ENCODE results near the gene CFAP46.

The CFAP46 gene

GRCh38 chr10:132865851-132866600 is 76.3 kb downstream of the CFAP46 start:
- no peak for DNase-seq (ENCODE audit: low read depth in 2 of 3, low spot score in 1 of 3)

- no peak for DNase-seq (ENCODE audit: low read depth in 2 of 3, low spot score in 1 of 3)
These were observed 77.2 kb downstream of the CFAP46 start for GRCh38 chr10:132865171-132865631.

DNA sequence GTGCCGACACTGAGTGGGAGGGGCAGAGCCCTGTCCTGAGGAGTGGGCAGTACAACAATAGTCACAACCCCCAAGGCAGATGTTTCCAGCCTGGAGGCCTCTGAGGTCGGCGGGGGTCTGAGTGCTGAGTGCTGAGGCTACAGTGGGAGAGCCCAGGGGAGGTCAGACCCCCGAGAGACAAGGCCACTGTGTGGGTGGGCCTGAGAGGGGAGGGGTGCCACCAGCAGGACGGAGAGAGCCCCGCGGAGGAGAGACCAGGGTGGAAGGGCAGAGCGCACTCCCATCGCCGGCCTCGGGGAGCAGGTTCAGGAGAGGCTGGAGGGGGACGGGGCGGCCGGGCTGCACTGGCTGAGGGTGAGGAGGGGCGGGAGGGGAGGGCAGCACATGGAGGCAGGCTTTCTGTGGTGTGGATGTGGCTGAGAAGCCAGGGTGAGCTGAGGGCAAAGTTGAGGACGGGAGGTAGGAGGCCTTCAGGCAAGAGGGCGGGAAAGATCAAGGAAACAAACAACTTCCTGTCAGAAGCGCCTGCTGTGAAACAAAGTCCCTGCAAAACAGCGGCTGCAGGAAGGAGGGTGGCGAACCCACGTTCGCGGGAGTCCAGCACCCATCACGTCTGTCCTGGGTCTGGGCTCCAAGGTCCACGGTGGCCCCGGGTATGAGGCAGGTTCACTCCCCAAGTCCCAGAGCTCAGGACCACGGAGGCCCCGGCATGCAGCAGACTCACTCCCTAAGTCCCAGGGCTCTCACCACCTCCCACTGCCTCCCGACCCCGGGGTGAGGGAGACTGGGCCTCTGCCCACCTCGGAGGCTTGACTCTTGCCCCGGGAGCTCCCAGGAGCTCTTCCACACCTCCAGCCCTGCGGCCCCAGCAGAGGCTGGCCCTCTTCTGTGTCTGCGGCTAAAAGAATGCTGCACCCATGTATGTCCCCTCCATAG is 79.6 kb downstream of the CFAP46 start:
- DNase-seq (ENCODE audit: low read depth in 2 of 3, low spot score in 1 of 3): no peak

DNA sequence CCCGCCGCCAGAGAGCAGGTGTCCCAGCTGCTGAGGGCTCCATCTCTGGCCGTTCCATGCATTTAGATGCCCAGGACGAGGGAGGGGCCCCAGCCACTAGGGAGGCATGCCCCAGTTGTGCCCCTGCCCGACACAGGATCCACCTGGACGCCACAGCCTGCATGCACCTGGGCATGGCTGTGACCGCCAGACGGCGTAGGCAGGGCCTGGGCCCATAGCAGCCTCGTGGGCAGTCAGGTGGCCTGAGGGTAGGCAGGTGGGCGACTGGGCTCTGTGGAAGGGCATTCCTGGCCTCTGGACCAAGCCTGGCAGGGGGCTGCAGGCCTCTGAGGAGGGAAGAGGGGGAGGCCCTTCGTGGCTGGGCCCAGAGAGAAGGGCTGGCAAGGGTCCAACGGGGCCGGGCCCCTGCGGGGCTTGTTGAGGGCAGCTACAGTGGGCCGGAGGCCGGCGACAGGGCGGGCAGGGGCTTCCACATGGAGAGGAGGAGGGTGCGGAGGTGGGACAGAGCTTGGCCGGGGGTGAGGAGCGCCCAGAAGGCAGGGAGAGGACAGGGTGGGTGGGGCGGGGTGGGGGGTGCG is 80.4 kb downstream of the CFAP46 start:
- no peak for DNase-seq (ENCODE audit: low read depth in 2 of 3, low spot score in 1 of 3)

- DNase-seq (ENCODE audit: low read depth in 2 of 3, low spot score in 1 of 3): no peak
These were observed 81.2 kb downstream of the CFAP46 start for GRCh38 chr10:132861116-132861691.

DNA sequence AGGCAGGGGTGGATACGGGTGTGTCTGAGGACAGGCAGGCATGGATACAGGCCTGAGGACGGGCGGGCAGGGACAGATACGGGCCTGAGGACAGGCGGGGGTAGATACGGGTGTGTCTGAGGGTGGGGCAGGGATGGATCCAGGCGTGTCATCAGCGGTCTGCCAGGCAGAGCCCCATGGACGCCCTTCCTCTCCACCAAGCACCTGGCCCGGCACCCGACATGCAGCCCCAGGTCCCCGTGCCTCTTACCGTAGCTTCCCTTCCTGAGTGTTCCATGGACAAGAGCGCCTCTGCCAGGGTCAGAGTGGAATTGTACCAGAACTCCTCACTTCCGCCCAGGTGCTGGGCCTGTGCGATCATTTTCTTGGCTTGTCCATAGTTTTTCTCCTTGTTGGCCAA is 81.8 kb downstream of the CFAP46 start:
- DNase-seq (ENCODE audit: low read depth in 2 of 3, low spot score in 1 of 3): no peak

DNA sequence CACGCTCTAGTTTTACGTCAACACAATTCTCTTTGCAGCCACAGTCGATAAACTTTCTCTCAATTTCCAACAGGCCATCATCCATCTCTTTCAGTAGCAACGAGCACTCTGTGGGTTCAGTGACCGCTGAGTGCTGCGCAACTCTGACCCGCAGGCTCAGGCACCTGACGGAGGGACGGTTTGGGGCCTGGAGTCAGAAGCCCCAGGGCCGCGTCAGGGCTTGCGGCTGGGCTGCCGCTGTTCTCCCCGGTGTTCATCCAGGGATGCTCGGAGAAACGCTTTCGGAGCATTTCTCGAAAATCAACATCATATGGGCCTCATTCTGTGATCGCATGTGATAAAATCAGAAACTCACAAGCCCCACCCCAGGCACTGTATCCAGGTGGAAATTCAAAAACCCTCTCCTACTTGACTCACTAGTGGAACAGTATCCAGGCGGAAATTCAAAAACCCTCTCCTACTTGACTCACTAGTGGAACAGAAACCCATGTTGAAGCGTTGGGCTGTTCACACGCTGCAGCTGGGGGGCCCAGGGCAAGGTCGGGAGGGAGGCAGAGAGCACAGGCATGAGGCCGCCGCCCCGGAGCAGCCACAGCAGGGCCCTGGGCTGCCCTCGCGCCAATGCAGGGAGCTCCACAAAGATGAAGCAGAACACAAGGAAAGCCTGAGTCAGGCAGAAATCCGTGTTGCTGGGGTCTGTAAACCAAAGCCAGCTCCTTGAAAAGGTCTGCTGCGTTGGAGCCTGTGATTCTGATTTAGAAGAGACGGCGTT is 83.1 kb downstream of the CFAP46 start:
- DNase-seq (ENCODE audit: low read depth in 2 of 3, low spot score in 1 of 3): no peak

- no peak for DNase-seq (ENCODE audit: low read depth in 2 of 3, low spot score in 1 of 3)
These were observed 84.0 kb downstream of the CFAP46 start for GRCh38 chr10:132858121-132859081.

DNA sequence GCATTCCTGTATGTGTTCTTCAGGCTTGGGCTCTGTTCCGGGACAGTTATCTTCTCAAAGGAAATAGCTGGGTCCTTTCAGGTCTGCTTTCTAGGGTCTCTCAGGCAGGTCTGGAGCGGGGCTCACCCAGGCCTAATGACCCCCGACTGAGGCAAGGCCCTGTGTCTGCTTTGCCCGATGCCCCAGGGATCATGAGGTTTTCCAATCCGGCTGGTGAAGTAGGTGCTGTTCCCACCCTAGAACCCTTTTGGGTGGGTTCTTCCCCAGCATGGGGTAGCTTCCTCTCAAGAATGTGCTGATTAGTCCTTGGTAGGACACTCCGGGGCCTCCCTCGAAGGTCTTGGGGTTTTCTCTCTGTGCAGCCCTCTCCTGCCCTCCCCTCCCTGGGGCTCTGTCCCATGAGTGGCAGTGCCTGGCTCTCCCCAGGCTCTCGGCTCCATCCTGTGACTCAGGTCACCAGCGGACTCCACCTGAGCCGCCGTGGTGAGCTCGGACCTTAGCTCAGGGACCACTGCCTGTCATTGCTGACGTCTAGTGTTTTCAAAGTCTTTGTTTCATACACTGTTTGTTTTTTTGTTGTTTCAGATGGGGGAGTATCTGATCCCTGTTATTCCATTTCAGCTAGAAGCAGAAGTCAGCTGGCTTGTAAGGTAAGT is 85.4 kb downstream of the CFAP46 start:
- no peak for DNase-seq (ENCODE audit: low read depth in 2 of 3, low spot score in 1 of 3)

- DNase-seq (ENCODE audit: low read depth in 2 of 3, low spot score in 1 of 3): no peak
These were observed 86.5 kb downstream of the CFAP46 start for GRCh38 chr10:132855889-132856288.

- no peak for DNase-seq (ENCODE audit: low read depth in 2 of 3, low spot score in 1 of 3)
These were observed 90.9 kb downstream of the CFAP46 start for GRCh38 chr10:132851451-132851850.

- DNase-seq (ENCODE audit: low read depth in 2 of 3, low spot score in 1 of 3): no peak
These were observed 91.5 kb downstream of the CFAP46 start for GRCh38 chr10:132850896-132851295.

GRCh38 chr10:132850246-132850645 is 92.1 kb downstream of the CFAP46 start:
- no peak for DNase-seq (ENCODE audit: low read depth in 2 of 3, low spot score in 1 of 3)

- no peak for DNase-seq (ENCODE audit: low read depth in 2 of 3, low spot score in 1 of 3)
These were observed 92.8 kb downstream of the CFAP46 start for GRCh38 chr10:132849546-132850031.

- no peak for DNase-seq (ENCODE audit: low read depth in 2 of 3, low spot score in 1 of 3)
These were observed 93.3 kb downstream of the CFAP46 start for GRCh38 chr10:132848951-132849545.

DNA sequence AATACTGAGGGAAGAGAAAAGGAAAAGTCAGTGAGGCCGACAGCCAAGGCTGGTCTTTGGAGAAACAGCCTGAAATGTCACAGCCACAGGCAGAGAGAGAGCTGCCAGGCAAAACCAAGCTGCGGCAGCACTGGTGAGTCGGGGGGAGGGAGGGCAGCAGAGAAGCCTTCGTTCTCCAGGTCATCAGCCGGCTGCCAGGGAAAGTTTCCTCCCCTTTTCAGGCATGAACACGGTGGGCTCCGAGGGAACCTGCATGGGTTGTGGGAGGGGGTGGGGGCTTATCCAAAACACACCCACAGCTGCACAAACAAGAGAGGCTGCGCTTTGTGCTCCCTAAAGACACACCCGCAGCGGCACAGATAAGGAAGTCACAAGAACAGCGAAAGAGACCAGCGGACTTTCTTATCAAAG is 94.1 kb downstream of the CFAP46 start:
- DNase-seq (ENCODE audit: low read depth in 2 of 3, low spot score in 1 of 3): no peak

DNA sequence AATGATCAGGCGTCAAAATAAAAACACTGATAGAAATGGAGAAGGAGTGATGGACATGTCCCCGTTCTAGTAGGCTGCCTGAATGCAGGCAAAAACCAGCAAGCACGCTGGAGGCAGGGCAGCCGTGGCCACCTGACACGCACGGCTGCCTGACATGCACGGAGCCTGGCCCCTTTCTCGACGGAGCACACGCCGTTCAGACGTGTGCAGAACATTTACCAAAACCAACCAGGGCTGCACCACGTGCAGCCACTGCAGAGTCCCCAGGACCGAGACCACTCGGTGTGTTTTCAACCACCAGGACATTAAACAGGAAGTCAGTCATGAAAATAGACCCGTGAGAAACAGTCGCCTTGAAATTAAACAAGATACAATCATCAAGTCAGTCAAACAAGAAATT is 94.5 kb downstream of the CFAP46 start:
- DNase-seq (ENCODE audit: low read depth in 2 of 3, low spot score in 1 of 3): no peak

DNA sequence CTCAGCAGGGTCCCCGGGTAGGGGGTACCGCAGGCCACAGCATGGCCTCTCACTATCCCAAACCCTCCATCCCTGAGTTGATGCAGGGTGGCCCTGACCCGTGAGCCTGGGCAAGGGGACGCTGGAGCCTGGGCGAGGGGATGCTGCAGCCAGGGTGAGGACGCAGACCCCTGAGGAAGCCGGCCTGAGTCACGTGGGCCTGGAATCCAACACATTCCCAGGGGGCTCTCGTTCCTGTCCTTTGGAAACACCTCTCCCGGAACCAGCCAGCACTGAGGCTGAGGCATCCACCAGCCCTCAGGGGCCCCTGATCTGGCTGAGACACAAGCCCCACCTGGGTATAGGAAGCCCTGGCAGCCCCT is 95.0 kb downstream of the CFAP46 start:
- no peak for DNase-seq (ENCODE audit: low read depth in 2 of 3, low spot score in 1 of 3)
